ENCODE data around the gene MAP4K3.

The MAP4K3 gene

DNA sequence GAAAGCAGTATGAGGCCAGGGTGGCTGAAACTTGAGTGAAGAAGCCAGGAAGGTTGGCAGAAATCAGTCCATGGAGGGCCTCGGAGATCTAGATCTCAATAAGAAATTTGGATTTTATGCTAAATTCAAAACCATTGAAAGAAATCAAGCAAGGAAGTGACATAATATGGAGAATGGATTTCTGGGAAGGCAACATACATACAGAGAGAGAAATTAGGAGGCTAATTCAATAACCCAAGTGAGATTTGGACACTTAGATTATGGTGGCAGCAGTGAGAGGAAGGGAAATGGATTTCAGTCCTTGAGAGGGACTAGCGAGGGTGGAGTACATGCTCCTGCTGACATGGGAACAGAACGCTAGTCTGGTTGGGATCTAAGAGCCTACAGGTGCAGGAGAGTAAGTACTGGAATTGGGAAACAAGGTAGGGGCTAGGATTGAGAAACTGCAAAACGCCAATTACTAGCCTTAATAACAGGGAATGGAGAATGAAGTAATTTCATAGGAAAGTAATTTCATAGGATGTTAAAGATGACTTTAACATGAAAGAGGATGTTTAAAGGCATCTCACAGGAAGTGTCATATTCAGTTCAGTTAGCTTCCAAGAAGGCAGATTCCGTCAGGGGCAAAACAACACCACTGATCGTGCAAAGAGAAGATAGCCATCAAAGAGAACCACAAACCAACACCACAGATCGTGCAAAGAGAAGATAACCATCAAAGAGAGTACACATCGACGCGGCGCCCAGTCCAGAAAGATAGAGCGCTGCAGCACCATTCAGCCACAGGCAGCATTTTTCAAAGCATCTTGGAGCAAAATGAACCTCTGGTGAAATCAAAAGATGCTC is 220.5 kb downstream of the MAP4K3 start:
- Histone ChIP-seq H3K4me3 (ENCODE audit: low read depth in 1 of 2, low read length in 2 of 2) (no peak overlapping the region), H3K9ac (ENCODE audit: low read depth in 1 of 2, low read length in 2 of 2) (no peak overlapping the region), H3K9me3 (ENCODE audit: control insufficient read depth in 1 of 2, low read length in 2 of 2) (no peaks in the 10 kb centered on the region), H3K36me3 (ENCODE audit: control insufficient read depth in 1 of 2, insufficient read depth in 2 of 2, low read length in 2 of 2) (no peaks in the 10 kb centered on the region), H3K27ac (ENCODE audit: low read depth, low read length) (no peak overlapping the region), H3K27me3 (ENCODE audit: control insufficient read depth in 1 of 2, insufficient read depth in 2 of 2, low read length in 2 of 2) (no peaks in the 10 kb centered on the region), H3K4me1 (ENCODE audit: control insufficient read depth in 1 of 2, insufficient read depth in 2 of 2, low read length in 2 of 2) (no peaks in the 10 kb centered on the region)

DNA sequence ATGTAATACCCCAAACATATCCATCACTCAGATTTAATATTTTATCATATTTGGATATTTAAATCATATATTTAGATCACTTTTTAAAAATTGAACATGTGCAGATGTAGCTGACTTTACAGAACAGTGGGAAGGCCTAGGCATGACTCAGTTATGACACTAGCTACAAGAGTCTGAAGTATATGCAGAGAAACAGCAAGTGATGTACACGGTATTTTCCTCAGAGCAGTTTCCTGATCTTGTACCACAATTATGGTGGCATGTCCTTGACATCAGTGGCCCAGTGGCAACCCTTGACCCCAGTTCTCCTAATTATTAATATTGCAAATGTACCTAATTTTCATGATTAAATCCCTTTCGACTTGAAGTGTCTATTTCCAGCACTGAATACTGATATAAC is 221.5 kb downstream of the MAP4K3 start:
- Histone ChIP-seq H3K36me3 (ENCODE audit: control insufficient read depth in 1 of 2, insufficient read depth in 2 of 2, low read length in 2 of 2) (no peaks in the 10 kb centered on the region), H3K9me3 (ENCODE audit: control insufficient read depth in 1 of 2, low read length in 2 of 2) (no peaks in the 10 kb centered on the region), H3K4me1 (ENCODE audit: control insufficient read depth in 1 of 2, insufficient read depth in 2 of 2, low read length in 2 of 2) (no peaks in the 10 kb centered on the region), H3K4me3 (ENCODE audit: low read depth in 1 of 2, low read length in 2 of 2) (no peak overlapping the region), H3K27me3 (ENCODE audit: control insufficient read depth in 1 of 2, insufficient read depth in 2 of 2, low read length in 2 of 2) (no peaks in the 10 kb centered on the region), H3K9ac (ENCODE audit: low read depth in 1 of 2, low read length in 2 of 2) (no peak overlapping the region), H3K27ac (ENCODE audit: low read depth, low read length) (no peak overlapping the region)

DNA sequence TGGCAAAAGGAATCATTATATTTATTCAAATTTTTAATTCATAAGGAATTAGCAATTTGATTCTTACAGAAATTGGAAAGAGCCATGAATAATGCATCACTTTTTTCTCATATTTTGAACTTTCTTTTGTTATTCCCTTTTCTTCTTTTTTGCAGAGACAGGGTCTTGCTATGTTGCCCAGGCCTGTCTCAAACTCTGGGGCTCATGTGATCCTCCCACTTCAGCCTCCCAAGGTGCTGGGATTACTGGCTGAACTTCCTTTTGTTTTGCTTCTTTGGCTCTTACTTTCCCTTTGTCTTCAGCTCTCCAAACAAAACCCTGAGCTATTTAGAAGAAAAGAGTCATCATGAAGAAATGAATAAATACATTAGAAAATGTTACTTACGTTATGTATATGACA is 224.1 kb downstream of the MAP4K3 start:
- no peaks in the 10 kb centered on the region for H3K4me1 ChIP-seq (ENCODE audit: control insufficient read depth in 1 of 2, insufficient read depth in 2 of 2, low read length in 2 of 2)
- no peaks in the 10 kb centered on the region for H3K36me3 ChIP-seq (ENCODE audit: control insufficient read depth in 1 of 2, insufficient read depth in 2 of 2, low read length in 2 of 2)
- no peak overlapping the region for H3K4me3 ChIP-seq (ENCODE audit: low read depth in 1 of 2, low read length in 2 of 2)
- no peaks in the 10 kb centered on the region for H3K9me3 ChIP-seq (ENCODE audit: control insufficient read depth in 1 of 2, low read length in 2 of 2)
- H3K9ac ChIP-seq (ENCODE audit: low read depth in 1 of 2, low read length in 2 of 2), result no peak overlapping the region
- no peak overlapping the region for H3K27ac ChIP-seq (ENCODE audit: low read depth, low read length)
- H3K27me3 ChIP-seq (ENCODE audit: control insufficient read depth in 1 of 2, insufficient read depth in 2 of 2, low read length in 2 of 2), result no peaks in the 10 kb centered on the region

DNA sequence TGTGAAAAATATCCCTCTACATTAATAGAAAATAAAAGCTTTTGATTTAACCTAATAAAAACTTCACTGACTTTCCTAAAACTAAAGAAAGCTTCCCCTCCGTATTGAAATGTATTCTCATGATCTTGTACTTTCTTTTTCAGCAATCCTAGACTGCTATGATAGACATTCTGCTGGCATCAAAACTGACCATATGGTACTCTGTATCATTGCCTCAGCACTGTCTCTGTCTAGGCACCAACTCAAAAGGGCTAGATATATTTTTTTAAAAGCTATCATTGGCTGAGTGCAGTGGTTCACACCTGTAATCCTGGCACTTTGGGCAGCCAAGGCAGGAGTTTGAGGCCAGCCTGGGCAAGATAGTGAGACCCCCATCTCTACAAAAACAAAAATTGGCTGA is 226.2 kb downstream of the MAP4K3 start:
- H3K4me1 ChIP-seq (ENCODE audit: control insufficient read depth in 1 of 2, insufficient read depth in 2 of 2, low read length in 2 of 2), result no peaks in the 10 kb centered on the region
- no peaks in the 10 kb centered on the region for H3K36me3 ChIP-seq (ENCODE audit: control insufficient read depth in 1 of 2, insufficient read depth in 2 of 2, low read length in 2 of 2)
- no peak overlapping the region for H3K27ac ChIP-seq (ENCODE audit: low read depth, low read length)
- H3K27me3 ChIP-seq (ENCODE audit: control insufficient read depth in 1 of 2, insufficient read depth in 2 of 2, low read length in 2 of 2), result no peaks in the 10 kb centered on the region
- H3K4me3 ChIP-seq (ENCODE audit: low read depth in 1 of 2, low read length in 2 of 2), result no peak overlapping the region
- no peaks in the 10 kb centered on the region for H3K9me3 ChIP-seq (ENCODE audit: control insufficient read depth in 1 of 2, low read length in 2 of 2)
- H3K9ac ChIP-seq (ENCODE audit: low read depth in 1 of 2, low read length in 2 of 2), result no peak overlapping the region

DNA sequence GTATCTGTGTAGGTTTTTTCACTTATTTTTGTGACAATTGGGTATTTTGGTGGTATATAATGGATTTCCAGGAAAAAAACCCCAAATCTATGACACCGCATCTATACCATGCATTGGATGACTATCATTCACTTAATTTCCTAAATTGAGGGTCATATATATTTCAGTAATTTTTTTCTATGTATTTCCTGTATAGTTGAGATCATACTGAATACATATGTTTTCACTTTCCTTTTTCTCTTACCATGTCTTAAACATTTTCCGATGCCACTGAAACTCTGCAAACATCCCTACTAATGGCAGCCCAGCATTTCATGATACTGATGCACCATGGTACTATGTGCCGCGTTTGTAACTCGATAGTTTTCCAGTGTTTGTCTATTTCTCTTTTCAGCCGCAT is 233.7 kb downstream of the MAP4K3 start:
- Histone ChIP-seq H3K4me3 (ENCODE audit: low read depth in 1 of 2, low read length in 2 of 2) (no peak overlapping the region), H3K9ac (ENCODE audit: low read depth in 1 of 2, low read length in 2 of 2) (no peak overlapping the region), H3K36me3 (ENCODE audit: control insufficient read depth in 1 of 2, insufficient read depth in 2 of 2, low read length in 2 of 2) (no peaks in the 10 kb centered on the region), H3K4me1 (ENCODE audit: control insufficient read depth in 1 of 2, insufficient read depth in 2 of 2, low read length in 2 of 2) (no peaks in the 10 kb centered on the region), H3K27me3 (ENCODE audit: control insufficient read depth in 1 of 2, insufficient read depth in 2 of 2, low read length in 2 of 2) (no peaks in the 10 kb centered on the region), H3K27ac (ENCODE audit: low read depth, low read length) (no peak overlapping the region), H3K9me3 (ENCODE audit: control insufficient read depth in 1 of 2, low read length in 2 of 2) (no peaks in the 10 kb centered on the region)

DNA sequence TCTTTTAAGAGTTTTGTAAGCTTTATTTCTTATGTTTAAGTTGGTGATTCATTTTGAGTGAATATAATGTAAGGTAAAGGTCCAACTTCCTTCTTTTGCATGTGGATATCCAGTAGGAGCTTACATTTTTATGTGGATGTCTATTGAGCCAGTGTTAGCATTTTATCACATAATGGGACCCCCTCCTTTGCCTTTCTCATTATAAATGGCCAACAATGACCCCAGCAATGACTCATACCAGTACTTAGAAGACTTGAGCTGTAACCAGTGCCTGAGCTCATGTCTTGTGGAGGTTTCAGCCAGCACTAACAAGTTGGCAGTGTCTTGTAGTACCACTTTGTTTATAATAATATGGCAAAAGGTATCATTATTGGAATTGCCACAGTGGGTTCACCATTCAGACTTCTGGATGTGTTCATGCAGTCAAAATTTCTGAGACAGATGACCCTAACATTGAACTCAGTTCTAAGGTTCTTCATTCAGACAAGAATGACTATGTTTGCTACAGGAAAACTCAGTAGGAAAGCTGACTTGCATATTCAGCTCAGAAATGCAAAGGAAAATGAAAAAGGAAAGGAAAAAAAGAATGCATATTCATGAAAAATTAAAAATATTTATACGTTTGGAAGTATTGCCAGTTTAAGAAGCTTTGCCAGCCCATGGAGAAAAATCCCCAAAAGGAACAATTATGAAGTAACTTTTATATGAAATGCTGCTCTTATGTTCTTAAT is 234.3 kb downstream of the MAP4K3 start:
- no peaks in the 10 kb centered on the region for H3K36me3 ChIP-seq (ENCODE audit: control insufficient read depth in 1 of 2, insufficient read depth in 2 of 2, low read length in 2 of 2)
- no peaks in the 10 kb centered on the region for H3K9me3 ChIP-seq (ENCODE audit: control insufficient read depth in 1 of 2, low read length in 2 of 2)
- no peaks in the 10 kb centered on the region for H3K27me3 ChIP-seq (ENCODE audit: control insufficient read depth in 1 of 2, insufficient read depth in 2 of 2, low read length in 2 of 2)
- no peak overlapping the region for H3K4me3 ChIP-seq (ENCODE audit: low read depth in 1 of 2, low read length in 2 of 2)
- H3K9ac ChIP-seq (ENCODE audit: low read depth in 1 of 2, low read length in 2 of 2), result no peak overlapping the region
- no peaks in the 10 kb centered on the region for H3K4me1 ChIP-seq (ENCODE audit: control insufficient read depth in 1 of 2, insufficient read depth in 2 of 2, low read length in 2 of 2)
- H3K27ac ChIP-seq (ENCODE audit: low read depth, low read length), result no peak overlapping the region
